K562 (cell line): ENCODE data around the gene ELOVL7. TPM values are rescaled to one million over a fixed set of nuclear protein-coding genes. Genes with fewer than 3 reads are reported as not detected.

Source experiments
- ATAC-seq: fragments of 200-7000 bp; cut with Tn5 transposase; 3 replicates; pipeline ENCODE4 v1.9.1; 2020; ENCODE audit warnings: moderate library complexity
- BruUV-seq: library from RNA; stranded (reverse); fragments of 400-500 nt; replicated peaks from 2 replicates; lab custom pipeline; 2021; lab: Mats Ljungman, UMichigan
- CTCF ChIA-PET: fragments of 300-600 bp; formaldehyde crosslinking; extraction: SDS; loops from one replicate; lab custom pipeline; 2021; ENCODE audit warnings: low intra/inter-chr PET ratio; lab: Yijun Ruan, JAX
- POLR2A ChIA-PET: fragments of 300-600, 350-650 bp; sonication (Branson Sonifier 250); formaldehyde crosslinking; extraction: SDS; loops from one replicate; lab custom pipeline; 2021; ENCODE audit warnings: antibody characterized with exemption, inconsistent platforms; lab: Yijun Ruan, JAX
- DNase-seq, 4 experiments: peaks; one replicate each; pipeline versions ENCODE4 v3.0.0 to v3.0.0-alpha.2; 2011 to 2018; ENCODE audit warnings: low spot score in 3 of 4, mixed read lengths in 3 of 4; ENCODE audit errors: extremely low read depth in 1 of 4
- FAIRE-seq: peaks from 2 replicates; lab custom pipeline; 2011; peaks lifted over from hg19 to GRCh38; lab: Jason Lieb, UNC
- H2AFZ ChIP-seq: 2 replicates; pipeline ENCODE4 v1.6.0; 2011; ENCODE audit warnings: low read depth, low read length, control low read depth, inconsistent platforms
- H3K27ac ChIP-seq: fragments of 200-600 bp; 3 replicates; pipeline ENCODE4 v1.8.0; 2011; ENCODE audit warnings: low read depth, mild to moderate bottlenecking, control low read depth, inconsistent platforms, low read length, moderate library complexity, mixed read lengths; ENCODE audit errors: extremely low read depth
- H3K27me3 ChIP-seq, 2 experiments: fragments of 300-600 bp in 1 of 2; 2 replicates in 1 of 2; 3 replicates in 1 of 2; pipeline versions ENCODE4 v1.6.0 to v1.8.0; 2011; ENCODE audit warnings: inconsistent platforms in 2 of 2, low read length in 2 of 2, mild to moderate bottlenecking in 1 of 2, mixed read lengths in 1 of 2, moderate library complexity in 1 of 2; ENCODE audit not compliant: control insufficient read depth in 2 of 2, insufficient read depth in 2 of 2
- H3K36me3 ChIP-seq: fragments of 300-600 bp; 3 replicates; pipeline ENCODE4 v1.8.0; 2011; ENCODE audit warnings: mild to moderate bottlenecking, low read length, inconsistent platforms; ENCODE audit not compliant: control insufficient read depth, insufficient read depth
- H3K4me1 ChIP-seq, 2 experiments: fragments of 200-600 bp in 1 of 2; replicated peaks in 1 of 2; 2 replicates in 1 of 2; 3 replicates in 1 of 2; pipeline versions ENCODE4 v1.5.1 to v1.8.0; 2011; ENCODE audit warnings: inconsistent platforms in 2 of 2, low read length in 2 of 2, mild to moderate bottlenecking in 1 of 2, mixed read lengths in 1 of 2, moderate library complexity in 1 of 2; ENCODE audit not compliant: control insufficient read depth in 2 of 2, insufficient read depth in 2 of 2
- H3K4me2 ChIP-seq: 2 replicates; pipeline ENCODE4 v1.6.1; 2011; ENCODE audit warnings: low read length, control low read depth, inconsistent platforms, mixed read lengths; ENCODE audit not compliant: insufficient read depth
- H3K4me3 ChIP-seq: fragments of 200-600 bp; sonication (generic), shearing (Covaris generic); 2 replicates; pipeline ENCODE4 v1.5.1; 2016; ENCODE audit warnings: control low read depth, inconsistent platforms
- H3K79me2 ChIP-seq: fragments of 200-600 bp; 3 replicates; pipeline ENCODE4 v1.8.0; 2011; ENCODE audit warnings: low read length, inconsistent platforms; ENCODE audit not compliant: control insufficient read depth, insufficient read depth
- H3K9ac ChIP-seq, 2 experiments: 2 replicates each; pipeline versions ENCODE4 v1.6.0 to v1.6.1; 2011; ENCODE audit warnings: low read depth in 2 of 2, low read length in 2 of 2, control low read depth in 1 of 2, inconsistent platforms in 1 of 2, mild to moderate bottlenecking in 1 of 2, mixed read lengths in 1 of 2; ENCODE audit not compliant: insufficient read depth in 1 of 2
- H3K9me1 ChIP-seq: one replicate; pipeline ENCODE4 v1.6.0; 2011; ENCODE audit warnings: inconsistent platforms, mild to moderate bottlenecking, low read length, moderate library complexity; ENCODE audit not compliant: control insufficient read depth, insufficient read depth
- H3K9me3 ChIP-seq: replicated peaks from 2 replicates; pipeline ENCODE4 v1.5.1; 2011; ENCODE audit warnings: low read depth, low read length, inconsistent platforms; ENCODE audit not compliant: control insufficient read depth, insufficient read depth
- H4K20me1 ChIP-seq: replicated peaks from 2 replicates; pipeline ENCODE4 v1.6.1; 2011; ENCODE audit warnings: low read length, inconsistent platforms, mixed read lengths; ENCODE audit not compliant: control insufficient read depth, insufficient read depth
- CHD2 ChIP-seq: IDR thresholded peaks from 2 replicates; pipeline ENCODE4 v1.6.1; 2011; ENCODE audit warnings: low read depth, low read length
- FOXP1 ChIP-seq: sonication (generic); formaldehyde crosslinking; IDR thresholded peaks from 2 replicates; pipeline ENCODE4 v1.8.0; 2022; ENCODE audit warnings: mild to moderate bottlenecking, missing genetic modification reagents
- JUN ChIP-seq, 2 experiments: sonication (generic) in 1 of 2; formaldehyde crosslinking in 1 of 2; IDR thresholded peaks; 2 replicates each; pipeline versions ENCODE4 v1.6.1 to v1.8.0; 2012 to 2022; ENCODE audit warnings: borderline replicate concordance in 2 of 2, mild to moderate bottlenecking in 2 of 2, improper control_type of control experiment in 1 of 2, low read depth in 1 of 2, low read length in 1 of 2, missing genetic modification reagents in 1 of 2
- MAFK ChIP-seq: IDR thresholded peaks from 2 replicates; pipeline ENCODE4 v1.6.1; 2011; ENCODE audit warnings: low read length, improper control_type of control experiment
- MCM2 ChIP-seq: fragments of 450-650 bp; IDR thresholded peaks from 2 replicates; pipeline ENCODE4 v1.6.1; 2017; ENCODE audit warnings: low read depth, mild to moderate bottlenecking
- MEF2A ChIP-seq: IDR thresholded peaks from 2 replicates; pipeline ENCODE4 v1.6.1; 2011; ENCODE audit warnings: low read depth, mild to moderate bottlenecking, low read length, moderate library complexity; ENCODE audit not compliant: control insufficient read depth
- POLR2B ChIP-seq: fragments of 450-650 bp; IDR thresholded peaks from 2 replicates; pipeline ENCODE4 v1.6.1; 2018; ENCODE audit warnings: low read depth; ENCODE audit not compliant: partially characterized antibody
- POLR2H ChIP-seq: IDR thresholded peaks from 2 replicates; pipeline ENCODE4 v1.6.1; 2016; ENCODE audit warnings: missing genetic modification characterization, low read depth, mild to moderate bottlenecking, control low read depth, missing compliant biosample characterization, moderate library complexity
- TBP ChIP-seq: optimal IDR thresholded peaks from 2 replicates; pipeline ENCODE3; 2011; ENCODE audit warnings: low read depth, low read length, improper control_type of control experiment
- THRB ChIP-seq: fragments of 450-650 bp; formaldehyde crosslinking; conservative IDR thresholded peaks from 2 replicates; pipeline ENCODE4 v1.4.0; 2022; ENCODE audit warnings: mild to moderate bottlenecking, missing genetic modification characterization
- U2AF1 ChIP-seq: fragments of 200-400 bp; formaldehyde crosslinking; optimal IDR thresholded peaks from 2 replicates; pipeline ENCODE3; 2017; ENCODE audit warnings: mild to moderate bottlenecking, low read depth, low read length, moderate library complexity
- YY1 ChIP-seq, 3 experiments: IDR thresholded peaks; 2 replicates each; pipeline ENCODE4 v1.6.1; 2011; ENCODE audit warnings: low read length in 2 of 3, mild to moderate bottlenecking in 2 of 3, moderate library complexity in 2 of 3, borderline replicate concordance in 1 of 3, control low read depth in 1 of 3, low read depth in 1 of 3; ENCODE audit not compliant: insufficient read depth in 3 of 3, insufficient replicate concordance in 2 of 3, control insufficient read depth in 1 of 3, insufficient read length in 1 of 3; ENCODE audit errors: extremely low read depth in 1 of 3
- ZBED1 ChIP-seq: IDR thresholded peaks from 2 replicates; pipeline ENCODE4 v1.6.1; 2014
- ZNF583 ChIP-seq: fragments of 250-450 bp; sonication (Bioruptor Pico); IDR thresholded peaks from 2 replicates; pipeline ENCODE4 v1.4.0; 2020
- ZNF707 ChIP-seq: fragments of 250-450 bp; sonication (Bioruptor Pico); conservative IDR thresholded peaks from 2 replicates; pipeline ENCODE4 v1.8.0; 2022; ENCODE audit warnings: inconsistent platforms, mild to moderate bottlenecking, moderate library complexity
- WGBS: fragments of 100-300 bp; shearing (Covaris generic); methylation state at CpG from one replicate; pipeline ENCODE4 v1.1.6; 2016; ENCODE audit warnings: low coverage, mixed read lengths; ENCODE audit not compliant: insufficient coverage; ENCODE audit errors: missing lambda C conversion rate; 5-methylcytosine and 5-hydroxymethylcytosine counted together
- in situ Hi-C: fragments of 300-500 bp; cut with MboI; formaldehyde crosslinking; loops from 4 replicates; pipeline ENCODE4 v1.15.0; 2018; ENCODE audit warnings: inconsistent platforms, mixed read lengths
- intact Hi-C: fragments of 100-400 bp; cut with micrococcal nuclease; formaldehyde crosslinking; loops from 2 replicates; pipeline ENCODE4 v1.14.2; 2022
- polyA plus RNA-seq, 8 experiments: library from polyadenylated mRNA; depleted of rRNA in 4 of 8; stranded (reverse) in 5 of 8; unstranded in 3 of 8; fragments of >200 nt; fragmentation: Nextera tagmentation in 2 of 8; fragmentation: Illumina TruSeq in 1 of 8; extraction: Ambion mirVana in 2 of 8; extraction: Trizol in 1 of 8; gene quantifications; 2 replicates each; pipeline versions ENCODE4 v1.2.1 to v1.2.3, GENCODE V29; 2011 to 2014; ENCODE audit warnings: inconsistent platforms in 1 of 8, missing spikeins in 1 of 8
- total RNA-seq, 7 experiments: library from RNA; depleted of rRNA in 6 of 7; stranded (reverse); fragments of >200 nt in 6 of 7; fragmentation: Illumina TruSeq in 2 of 7; extraction: Trizol in 2 of 7; gene quantifications; 2 replicates each; pipeline versions ENCODE4 v1.2.1 to v1.2.3, GENCODE V29; 2011 to 2021; ENCODE audit warnings: low replicate concordance in 1 of 7
- TF ChIP-seq, protein P1 (sequence below): fragments of 250-450 bp; sonication (Bioruptor Pico); IDR thresholded peaks from 2 replicates; pipeline ENCODE4 v1.4.0; 2020
- TF ChIP-seq, protein P2 (sequence below), 2 experiments: fragments of 450-650 bp in 1 of 2; sonication (generic) in 1 of 2; formaldehyde crosslinking in 1 of 2; IDR thresholded peaks in 1 of 2; conservative IDR thresholded peaks in 1 of 2; 2 replicates each; pipeline versions ENCODE4 v1.6.1 to v1.8.1; 2016 to 2023; ENCODE audit warnings: mild to moderate bottlenecking in 2 of 2, moderate library complexity in 2 of 2, inconsistent platforms in 1 of 2, missing genetic modification reagents in 1 of 2

Gene ELOVL7
- total and polyA plus RNA-seq, 9 of the 15 experiments (the other 6 are each of a cell fraction or from before 2014, with no cell fraction given), result 4.5 to 12.3 (median 6.9) TPM

DNA sequence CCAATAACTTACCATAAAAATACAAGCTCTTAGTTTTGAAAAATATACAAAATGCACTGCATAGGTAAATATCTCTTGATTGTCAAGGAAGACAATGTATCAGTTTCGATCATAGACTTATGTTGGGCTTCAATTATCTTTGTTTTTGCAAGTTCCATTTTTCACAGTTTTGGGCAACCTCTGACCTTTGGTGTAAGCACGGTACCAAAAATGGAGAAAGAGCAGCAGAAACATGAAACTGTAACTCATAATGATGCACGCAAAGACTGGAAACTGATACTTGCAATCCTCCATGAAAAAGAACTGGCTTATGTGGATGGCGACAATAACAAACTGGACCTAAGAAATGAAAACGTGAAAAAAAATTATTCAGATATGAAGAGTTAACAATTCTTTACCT is 89.6 kb downstream of the ELOVL7 start:
- no peaks in the 10 kb centered on the region for H3K79me2 ChIP-seq
- H3K36me3 ChIP-seq, result no peaks in the 10 kb centered on the region
- H3K9me1 ChIP-seq, result no peaks in the 10 kb centered on the region
- no peaks in the 10 kb centered on the region for H4K20me1 ChIP-seq
- H3K9ac ChIP-seq, result no peak overlapping the region
- no peak overlapping the region for H3K27ac ChIP-seq
- POLR2A ChIA-PET, result no interaction called here
- no peaks in the 10 kb centered on the region for H3K9me3 ChIP-seq
- FAIRE-seq (no peak), ATAC-seq (no peak), DNase-seq (no peak)
- H3K4me3 ChIP-seq, result no peak overlapping the region
- CTCF ChIA-PET, result no interaction called here
- no peak overlapping the region for H2AFZ ChIP-seq
- in situ Hi-C loops, result no loop called here
- H3K4me2 ChIP-seq, result no peak overlapping the region
- TF ChIP-seq THRB (no peak), MEF2A (no peak), MAFK (no peak), CHD2 (no peak), POLR2B (no peak), FOXP1 (CRISPR knock-in tag) (no peak), TBP (no peak), ZBED1 (no peak), JUN (IDR thresholded peaks at IDR 0.05; ENCODE audit: borderline replicate concordance, low read depth, low read length) (no peak), JUN (CRISPR knock-in tag; IDR thresholded peaks at IDR 0.05; ENCODE audit: borderline replicate concordance) (no peak), ZNF583 (no peak), POLR2H (no peak), ZNF707 (CRISPR knock-in tag) (no peak), YY1 (IDR thresholded peaks at IDR 0.05; ENCODE audit: borderline replicate concordance in 1 of 3, control insufficient read depth in 1 of 3, extremely low read depth in 1 of 3, insufficient read depth in 3 of 3, insufficient read length in 1 of 3, insufficient replicate concordance in 2 of 3, low read depth in 1 of 3, low read length in 2 of 3) (no peak), MCM2 (no peak), U2AF1 (no peak)
- TF ChIP-seq, protein P1, sequence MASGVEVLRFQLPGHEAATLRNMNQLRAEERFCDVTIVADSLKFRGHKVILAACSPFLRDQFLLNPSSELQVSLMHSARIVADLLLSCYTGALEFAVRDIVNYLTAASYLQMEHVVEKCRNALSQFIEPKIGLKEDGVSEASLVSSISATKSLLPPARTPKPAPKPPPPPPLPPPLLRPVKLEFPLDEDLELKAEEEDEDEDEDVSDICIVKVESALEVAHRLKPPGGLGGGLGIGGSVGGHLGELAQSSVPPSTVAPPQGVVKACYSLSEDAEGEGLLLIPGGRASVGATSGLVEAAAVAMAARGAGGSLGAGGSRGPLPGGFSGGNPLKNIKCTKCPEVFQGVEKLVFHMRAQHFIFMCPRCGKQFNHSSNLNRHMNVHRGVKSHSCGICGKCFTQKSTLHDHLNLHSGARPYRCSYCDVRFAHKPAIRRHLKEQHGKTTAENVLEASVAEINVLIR (CRISPR knock-in tag), result no peak
- TF ChIP-seq, protein P2, sequence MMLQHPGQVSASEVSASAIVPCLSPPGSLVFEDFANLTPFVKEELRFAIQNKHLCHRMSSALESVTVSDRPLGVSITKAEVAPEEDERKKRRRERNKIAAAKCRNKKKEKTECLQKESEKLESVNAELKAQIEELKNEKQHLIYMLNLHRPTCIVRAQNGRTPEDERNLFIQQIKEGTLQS (IDR thresholded peaks at IDR 0.05), result no peak
- TF ChIP-seq, protein P2 (CRISPR knock-in tag; conservative IDR thresholded peaks at IDR 0.05), result no peak
- H3K4me1 ChIP-seq, result no peaks in the 10 kb centered on the region
- no peaks in the 10 kb centered on the region for H3K27me3 ChIP-seq
- BruUV-seq, result no TSS peak
- 28% methylated on average over 5 of the region's 5 CpGs for WGBS
- intact Hi-C loops, result no loop called here
